B cell (primary cell): Measurements from ENCODE around the gene LBH. TPM values are rescaled to one million over a fixed set of nuclear protein-coding genes. Genes with fewer than 3 reads are reported as not detected.

Source experiments
- ATAC-seq: fragments of 200-7000 bp; cut with Tn5 transposase; one replicate; pipeline ENCODE4 v1.10.0; 2021; ENCODE audit warnings: low read depth, mild to moderate bottlenecking, moderate number of reproducible peaks, moderate library complexity
- CTCF ChIA-PET: fragments of 350-600 bp; sonication (Branson Sonifier 250); formaldehyde crosslinking; loops from one replicate; lab custom pipeline; 2021; ENCODE audit warnings: antibody characterized with exemption, inconsistent platforms; lab: Charles Lee
- POLR2A ChIA-PET: fragments of 350-600 bp; sonication (Branson Sonifier 250); formaldehyde crosslinking; loops from one replicate; lab custom pipeline; 2021; ENCODE audit warnings: antibody characterized with exemption; lab: Charles Lee
- DNase-seq: peaks from one replicate; pipeline ENCODE4 v3.0.0; 2013
- H2AFZ ChIP-seq: 2 replicates; pipeline ENCODE4 v1.6.1; 2012; ENCODE audit warnings: mild to moderate bottlenecking, low read depth, low read length; ENCODE audit not compliant: insufficient read depth, poor library complexity, severe bottlenecking
- H3K27ac ChIP-seq, 2 donors: 1 replicate in 1 of 2; 2 replicates in 1 of 2; pipeline ENCODE4 v1.5.1; 2012 to 2013; ENCODE audit warnings: low read length in 2 of 2, mild to moderate bottlenecking in 2 of 2, moderate library complexity in 1 of 2
- H3K27me3 ChIP-seq, 4 experiments: fragments of 200-600 bp in 1 of 4; sonication (generic) in 1 of 4; replicated peaks in 1 of 4; 1 replicate in 2 of 4; 2 replicates in 2 of 4; pipeline versions ENCODE4 v1.6.1 to v1.7.0; 2013 to 2016; ENCODE audit warnings: low read length in 3 of 4, mild to moderate bottlenecking in 2 of 4, mixed read lengths in 1 of 4, moderate library complexity in 1 of 4; ENCODE audit not compliant: insufficient read depth in 4 of 4, control insufficient read depth in 3 of 4; ENCODE audit errors: control extremely low read depth in 1 of 4
- H3K36me3 ChIP-seq, 2 experiments: replicated peaks in 1 of 2; 1 replicate in 1 of 2; 2 replicates in 1 of 2; pipeline versions ENCODE4 v1.6.1 to v1.7.1; 2013; ENCODE audit warnings: low read length in 1 of 2; ENCODE audit not compliant: insufficient read depth in 2 of 2, control insufficient read depth in 1 of 2; ENCODE audit errors: control extremely low read depth in 1 of 2, extremely low read depth in 1 of 2
- H3K4me1 ChIP-seq, 2 donors: fragments of 200-600 bp in 1 of 2; sonication (generic) in 1 of 2; 1 replicate in 1 of 2; 2 replicates in 1 of 2; pipeline versions ENCODE4 v1.5.1 to v1.6.1; 2013 to 2017; ENCODE audit warnings: low read length in 2 of 2; ENCODE audit not compliant: control insufficient read depth in 2 of 2, insufficient read depth in 2 of 2
- H3K4me2 ChIP-seq: replicated peaks from 2 replicates; pipeline ENCODE3; 2012; ENCODE audit warnings: mild to moderate bottlenecking, low read depth, low read length; ENCODE audit not compliant: poor library complexity, severe bottlenecking
- H3K4me3 ChIP-seq, 5 experiments: fragments of 200-600 bp in 1 of 5; sonication (generic) in 1 of 5; 1 replicate in 3 of 5; 2 replicates in 2 of 5; pipeline versions ENCODE4 v1.5.1 to v1.7.0; 2011 to 2016; ENCODE audit warnings: low read length in 4 of 5, mild to moderate bottlenecking in 4 of 5, low read depth in 2 of 5, control low read depth in 1 of 5, moderate library complexity in 1 of 5; ENCODE audit not compliant: insufficient read depth in 1 of 5; ENCODE audit errors: control extremely low read depth in 1 of 5, extremely low read depth in 1 of 5
- H3K79me2 ChIP-seq: fragments of 200-600 bp; sonication (generic); one replicate; pipeline ENCODE4 v1.6.0; 2016; ENCODE audit warnings: low read length; ENCODE audit not compliant: control insufficient read depth, insufficient read depth
- H3K9ac ChIP-seq: fragments of 200-600 bp; sonication (generic); 2 replicates; pipeline ENCODE4 v1.6.1; 2017; ENCODE audit warnings: mild to moderate bottlenecking, low read length, moderate library complexity
- H3K9me3 ChIP-seq, 3 donors: one replicate each; pipeline versions ENCODE4 v1.6.1 to v1.7.1; 2013; ENCODE audit warnings: low read length in 2 of 3; ENCODE audit not compliant: control insufficient read depth in 2 of 3, insufficient read depth in 1 of 3; ENCODE audit errors: control extremely low read depth in 1 of 3
- H4K20me1 ChIP-seq: 2 replicates; pipeline ENCODE4 v1.6.0; 2012; ENCODE audit warnings: mild to moderate bottlenecking, low read length; ENCODE audit not compliant: insufficient read depth, control insufficient read depth, poor library complexity, severe bottlenecking
- H3K27ac Mint-ChIP-seq: one replicate; pipeline ENCODE4 v1.8.0; 2021; ENCODE audit warnings: mixed read lengths
- H3K27me3 Mint-ChIP-seq: one replicate; pipeline ENCODE4 v1.8.0; 2021; ENCODE audit warnings: mixed read lengths
- H3K4me1 Mint-ChIP-seq: one replicate; pipeline ENCODE4 v1.8.0; 2021; ENCODE audit warnings: mixed read lengths
- H3K4me3 Mint-ChIP-seq: one replicate; pipeline ENCODE4 v1.8.0; 2021; ENCODE audit warnings: mixed read lengths
- H3K9me3 Mint-ChIP-seq: one replicate; pipeline ENCODE4 v1.8.0; 2022; ENCODE audit warnings: mixed read lengths; ENCODE audit not compliant: insufficient read depth
- EZH2 ChIP-seq: IDR thresholded peaks from 2 replicates; pipeline ENCODE4 v1.6.1; 2012; ENCODE audit warnings: borderline replicate concordance, low read depth, mild to moderate bottlenecking, moderate library complexity, low read length; ENCODE audit not compliant: insufficient read depth, poor library complexity, severe bottlenecking
- WGBS: methylation state at CpG from one replicate; pipeline ENCODE4 v1.1.5; 2013; ENCODE audit warnings: missing lambda C conversion rate; ENCODE audit not compliant: insufficient coverage; 5-methylcytosine and 5-hydroxymethylcytosine counted together
- intact Hi-C: fragments of 100-400 bp; cut with micrococcal nuclease; formaldehyde crosslinking; loops from one replicate; pipeline ENCODE4 v1.10.0; 2022
- polyA plus RNA-seq: library from polyadenylated mRNA; depleted of rRNA; stranded (reverse); fragments of >200 nt; gene quantifications from 2 replicates; pipeline ENCODE4 v1.2.3, GENCODE V29; 2012
- total RNA-seq, 2 donors: library from RNA; stranded (reverse); fragments of 120-200 nt in 1 of 2; gene quantifications; 1 replicate in 1 of 2; 2 replicates in 1 of 2; pipeline versions ENCODE4 v1.2.3 to v1.2.4, GENCODE V29; 2013 to 2022
- TF ChIP-seq, protein P1 (sequence below): fragments of 200-600 bp; IDR thresholded peaks from one replicate; pipeline ENCODE4 v1.8.0; 2022; ENCODE audit warnings: antibody characterized with exemption, mild to moderate bottlenecking

Gene LBH
- total and polyA plus RNA-seq, 2 donors (not counting 1 experiment from before 2014, with no cell fraction given), result 158 to 201 TPM

DNA sequence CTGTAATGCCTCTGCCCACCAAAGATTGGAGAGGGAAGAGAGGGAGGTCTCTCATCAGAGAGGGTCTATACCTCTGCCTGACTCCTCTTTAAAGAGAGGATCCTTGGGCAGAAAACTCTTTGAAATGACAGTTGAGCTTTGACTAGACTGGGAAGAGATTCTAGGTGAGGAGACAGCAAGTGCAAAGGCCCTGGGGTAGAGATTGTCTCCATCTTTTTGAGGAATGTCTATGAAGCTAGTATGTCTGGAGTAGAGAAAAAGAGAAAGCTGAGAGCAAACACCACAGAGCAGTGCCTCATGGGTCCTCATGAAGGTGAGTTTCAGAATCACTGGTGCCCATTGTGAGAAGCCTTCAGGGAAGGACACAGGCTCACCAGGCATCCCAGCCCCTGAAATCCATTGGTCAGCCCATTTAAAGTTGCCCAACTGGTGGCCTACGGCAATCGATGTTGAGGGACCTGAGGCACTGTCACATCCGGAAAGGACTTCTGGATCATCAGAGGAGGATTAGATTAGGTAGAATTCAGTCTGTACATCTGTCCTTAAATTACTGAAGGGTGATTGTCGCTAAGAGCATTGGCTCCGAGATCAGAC is 31.5 kb downstream of the LBH start:
- intact Hi-C loops, result no loop called here
- Mint-ChIP-seq H3K4me1 (peaks cover 70% of the 10 kb centered on the region), H3K27me3 (no peaks in the 10 kb centered on the region), H3K27ac (peak overlapping the region; percentile 83), H3K9me3 (peaks cover 5% of the 10 kb centered on the region), H3K4me3 (no peak overlapping the region)
- Histone ChIP-seq H3K79me2 (peaks cover 21% of the 10 kb centered on the region), H3K27me3 (no peaks in the 10 kb centered on the region), H3K4me3 (no peak overlapping the region), H3K9ac (no peak overlapping the region), H3K4me1 (peaks cover 40 to 42% of the 10 kb centered on the region in 2 donors), H3K4me2 (no peak overlapping the region), H2AFZ (no peak overlapping the region), H3K9me3 (peaks cover 0 to 12% (median 5%) of the 10 kb centered on the region in 3 donors), H3K36me3 (peaks cover 2 to 27% of the 10 kb centered on the region in 2 experiments), H4K20me1 (peaks cover 17% of the 10 kb centered on the region), H3K27ac (peak overlapping the region in 1 of 2 donors; percentile 25)
- TF ChIP-seq, protein P1, sequence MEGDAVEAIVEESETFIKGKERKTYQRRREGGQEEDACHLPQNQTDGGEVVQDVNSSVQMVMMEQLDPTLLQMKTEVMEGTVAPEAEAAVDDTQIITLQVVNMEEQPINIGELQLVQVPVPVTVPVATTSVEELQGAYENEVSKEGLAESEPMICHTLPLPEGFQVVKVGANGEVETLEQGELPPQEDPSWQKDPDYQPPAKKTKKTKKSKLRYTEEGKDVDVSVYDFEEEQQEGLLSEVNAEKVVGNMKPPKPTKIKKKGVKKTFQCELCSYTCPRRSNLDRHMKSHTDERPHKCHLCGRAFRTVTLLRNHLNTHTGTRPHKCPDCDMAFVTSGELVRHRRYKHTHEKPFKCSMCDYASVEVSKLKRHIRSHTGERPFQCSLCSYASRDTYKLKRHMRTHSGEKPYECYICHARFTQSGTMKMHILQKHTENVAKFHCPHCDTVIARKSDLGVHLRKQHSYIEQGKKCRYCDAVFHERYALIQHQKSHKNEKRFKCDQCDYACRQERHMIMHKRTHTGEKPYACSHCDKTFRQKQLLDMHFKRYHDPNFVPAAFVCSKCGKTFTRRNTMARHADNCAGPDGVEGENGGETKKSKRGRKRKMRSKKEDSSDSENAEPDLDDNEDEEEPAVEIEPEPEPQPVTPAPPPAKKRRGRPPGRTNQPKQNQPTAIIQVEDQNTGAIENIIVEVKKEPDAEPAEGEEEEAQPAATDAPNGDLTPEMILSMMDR, result no peak
- TF ChIP-seq EZH2, result no peak
- 100% methylated on average over 5 of the region's 5 CpGs for WGBS
- no peak for DNase-seq
- CTCF ChIA-PET, result interaction anchor here (1.1 to 2.3 kb wide), 5 partner anchors 19 to 98 kb away, joined by 3 to 8 read pairs (median 5); no protein-coding TSS in a partner anchor
- ATAC-seq, result no peak
- POLR2A ChIA-PET, result interaction anchor here (0.7 to 1.6 kb wide), 3 partner anchors 14 to 90 kb away, joined by 3 to 4 read pairs (median 3); no protein-coding TSS in a partner anchor

DNA sequence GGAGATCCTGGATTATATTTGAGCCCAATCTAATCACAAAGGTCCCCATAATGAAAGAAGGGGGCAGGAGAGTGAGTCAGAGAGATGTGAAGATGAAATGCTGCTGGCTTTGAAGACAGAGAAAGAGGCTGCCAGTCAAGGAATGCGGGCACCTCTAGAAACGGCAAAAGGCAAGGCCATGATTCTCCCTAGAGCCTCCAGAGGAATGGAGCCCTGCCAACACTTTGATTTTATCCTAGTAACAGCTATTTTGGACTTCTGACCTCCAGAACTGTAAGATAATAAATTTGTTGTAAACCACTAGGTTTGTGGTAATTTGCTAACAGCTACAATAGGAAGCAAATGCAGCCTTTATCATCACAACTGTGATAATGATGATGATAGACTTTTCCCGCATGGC is 32.9 kb downstream of the LBH start:
- DNase-seq, result no peak
- no peak overlapping the region for H3K4me3 ChIP-seq
- no peaks in the 10 kb centered on the region for H3K27me3 ChIP-seq
- no peak overlapping the region for H3K4me3 Mint-ChIP-seq
- ChIA-PET POLR2A (interaction anchor here (0.7 to 2.6 kb wide), 3 partner anchors 18 to 56 kb away, joined by 3 to 11 read pairs (median 4); no protein-coding TSS in a partner anchor), CTCF (interaction anchor here (0.6 to 0.8 kb wide), 2 partner anchors 25 to 204 kb away, joined by 3 read pairs; no protein-coding TSS in a partner anchor)
- H4K20me1 ChIP-seq, result peaks cover 4% of the 10 kb centered on the region
- H3K9me3 Mint-ChIP-seq, result peaks cover 5% of the 10 kb centered on the region
- H3K9me3 ChIP-seq, result peaks cover 0 to 12% (median 5%) of the 10 kb centered on the region in 3 donors
- intact Hi-C loops, result no loop called here
- peaks cover 15% of the 10 kb centered on the region for H3K79me2 ChIP-seq
- peaks cover 79% of the 10 kb centered on the region for H3K4me1 Mint-ChIP-seq
- H3K27ac ChIP-seq, result peak overlapping the region in 1 of 2 donors; percentile 90
- TF ChIP-seq, protein P1, result no peak
- TF ChIP-seq EZH2, result no peak
- H3K4me1 ChIP-seq, result peaks cover 50 to 57% of the 10 kb centered on the region in 2 donors
- H3K36me3 ChIP-seq, result peaks cover 2 to 12% of the 10 kb centered on the region in 2 experiments
- no peak overlapping the region for H3K4me2 ChIP-seq
- peak overlapping the region; percentile 80 for H3K27ac Mint-ChIP-seq
- no peak overlapping the region for H2AFZ ChIP-seq
- H3K9ac ChIP-seq, result no peak overlapping the region
- 100% methylated on average over 2 of the region's 3 CpGs for WGBS
- H3K27me3 Mint-ChIP-seq, result no peaks in the 10 kb centered on the region
- ATAC-seq, result no peak
